NCI-H510A treated with DMSO at 0.1 percent for 48 hours (cell line): Measurements from ENCODE around the gene NEMP1.

Experiments
- DNase-seq: peaks from one replicate; lab custom pipeline; 2025; lab: John Stamatoyannopoulos, UW

NEMP1 gene

DNA sequence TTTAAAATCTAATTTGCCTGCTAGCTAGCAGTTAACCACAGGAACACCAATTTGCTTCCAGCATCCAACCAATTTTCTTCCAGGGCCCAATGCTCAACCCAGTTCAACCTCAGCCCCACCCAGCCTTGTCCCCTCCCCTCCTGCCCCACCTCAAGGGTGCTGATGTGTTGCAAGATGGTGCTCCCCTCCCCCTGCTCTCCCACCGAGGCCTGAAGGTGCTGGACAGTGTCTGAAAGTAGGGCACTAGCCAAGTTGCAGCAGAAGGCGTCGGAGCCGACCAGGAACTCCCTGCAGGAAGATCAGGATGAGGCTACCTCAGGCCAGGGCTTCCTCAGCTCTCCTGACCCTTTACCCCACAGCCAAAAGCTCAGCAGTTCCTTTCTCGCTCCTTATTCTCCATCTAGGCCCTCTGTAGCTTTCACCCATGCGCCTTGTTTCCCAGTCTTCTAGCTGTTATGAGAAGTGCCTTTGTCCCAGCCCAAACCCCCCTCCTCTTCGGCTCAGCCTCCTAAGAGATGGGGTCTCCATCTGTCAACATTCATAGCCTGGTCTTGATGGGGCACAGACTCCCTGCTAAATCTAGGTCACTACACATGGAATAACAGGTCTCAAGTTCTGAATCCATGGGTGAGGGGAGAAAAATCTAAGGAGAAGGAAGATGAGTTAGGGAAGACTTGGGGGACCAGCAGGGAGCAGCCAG, 29.0 kb upstream of the NEMP1 start:
- DNase-seq: no peak

DNA sequence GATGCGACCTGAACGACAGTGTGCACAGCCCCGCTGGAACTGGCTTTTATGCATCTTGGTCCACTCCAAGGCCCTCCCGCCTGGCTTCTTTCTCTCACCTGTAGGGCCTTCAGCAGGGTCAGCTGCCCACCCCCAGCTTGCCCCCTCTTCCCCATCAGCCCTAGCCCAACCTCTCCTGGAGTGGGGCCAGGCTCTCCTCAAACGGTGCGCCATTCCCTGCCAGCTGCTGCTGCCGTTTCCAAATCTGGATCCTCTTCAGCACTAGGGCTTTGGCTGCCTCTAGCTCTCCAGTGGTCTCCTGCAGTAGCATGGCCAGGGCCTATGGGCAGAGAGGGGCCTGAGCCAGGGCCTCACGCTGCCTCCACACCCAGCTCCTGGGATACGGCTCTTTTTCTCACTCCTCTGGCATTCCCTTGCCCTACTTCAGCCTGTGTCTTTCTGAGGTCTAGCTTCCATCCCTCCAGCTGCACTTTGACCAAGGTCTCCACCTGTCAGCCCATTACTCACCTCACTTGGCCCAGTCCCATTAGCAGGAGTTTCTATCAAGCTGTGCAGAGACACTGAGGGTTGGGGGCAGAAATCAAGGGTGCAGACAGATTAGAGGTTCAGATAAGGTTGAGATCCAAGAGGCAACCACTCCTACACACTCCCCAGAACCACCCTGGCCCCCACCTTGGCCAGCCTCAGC, 27.6 kb upstream of the NEMP1 start:
- no peak for DNase-seq

DNA sequence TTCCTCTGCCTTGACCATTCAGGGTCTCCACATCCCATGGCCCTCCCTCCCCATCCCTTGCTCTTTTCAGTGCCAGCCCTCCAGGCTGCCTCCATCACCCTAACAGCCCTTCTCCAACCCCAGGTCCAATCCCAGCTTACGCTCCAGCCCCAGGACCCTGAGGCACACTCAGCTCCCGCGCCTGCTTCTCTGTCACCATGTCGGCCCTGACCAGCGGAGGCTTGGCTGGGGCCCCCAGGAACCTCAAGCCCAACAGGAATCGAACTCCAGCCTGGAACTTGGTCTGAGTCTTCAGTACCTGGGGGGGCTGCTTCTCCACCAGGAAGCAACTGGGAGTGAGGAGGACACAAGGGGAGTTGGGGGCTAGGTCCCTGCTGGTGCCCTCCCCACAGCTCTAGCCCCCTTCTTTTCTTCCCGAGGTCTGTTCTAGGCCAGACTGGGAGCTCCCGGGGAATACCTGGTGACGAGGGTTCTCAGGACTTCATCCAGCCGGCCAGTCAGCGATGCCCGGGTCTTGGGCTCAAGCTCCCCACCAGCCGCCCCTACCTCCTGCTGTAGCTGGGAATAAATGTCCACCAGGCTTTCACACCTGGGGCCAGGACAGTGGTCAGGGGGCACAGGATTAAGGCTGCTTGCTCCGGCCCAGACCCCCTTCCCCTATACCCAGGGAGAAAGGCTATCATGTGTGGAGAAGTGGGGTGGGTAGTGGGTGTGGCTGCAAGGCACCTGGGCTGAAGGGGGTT, 26.6 kb upstream of the NEMP1 start:
- no peak for DNase-seq

DNA sequence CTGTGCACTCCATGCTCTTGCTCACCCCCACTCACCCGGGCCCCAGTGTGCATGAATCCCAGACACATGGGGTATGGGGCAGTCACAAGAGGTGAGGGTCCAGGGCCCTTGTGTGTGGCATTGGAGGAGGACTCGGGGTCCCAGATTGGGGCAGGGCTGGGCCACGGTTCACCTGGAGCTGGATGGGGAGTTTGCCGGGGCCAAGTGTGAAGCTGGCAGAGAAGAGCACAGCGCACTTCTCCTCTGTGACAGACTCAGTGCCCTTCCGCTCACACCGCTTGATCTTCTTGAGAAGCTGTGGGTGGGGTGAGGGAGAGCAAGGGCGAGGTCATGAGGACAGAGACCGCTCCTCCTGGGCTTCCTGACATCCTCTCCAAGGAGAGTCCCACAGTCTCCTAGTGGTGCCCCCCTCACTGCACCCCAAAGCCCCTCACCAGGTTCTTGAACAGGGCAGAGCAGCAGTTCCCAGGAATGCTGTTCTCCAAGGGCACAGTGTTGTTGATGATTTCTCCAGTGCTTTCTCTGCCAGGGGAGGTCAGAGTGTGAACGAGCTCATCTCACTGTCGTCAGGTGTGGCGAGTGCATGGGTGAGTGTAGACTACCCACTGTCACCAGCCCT, 25.8 kb upstream of the NEMP1 start:
- no peak for DNase-seq

DNA sequence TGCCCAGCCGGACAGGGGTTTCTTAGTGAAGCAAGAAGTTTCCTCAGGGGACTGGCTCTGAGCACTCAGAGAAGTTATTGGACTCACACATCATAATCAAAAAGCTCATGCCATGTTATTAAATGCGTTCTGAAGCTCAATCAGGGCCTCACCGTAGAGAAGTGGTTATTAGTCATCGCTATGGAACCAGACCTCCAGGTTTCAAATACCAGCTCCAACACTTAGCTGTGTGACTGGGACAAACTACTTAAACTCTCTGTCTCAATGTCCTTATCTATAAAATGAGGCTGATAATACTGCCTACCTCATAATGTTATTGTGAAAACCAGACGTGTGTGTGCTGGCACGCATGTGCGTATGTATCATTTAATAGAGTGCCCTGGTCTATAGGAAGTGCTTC, 25.3 kb upstream of the NEMP1 start:
- DNase-seq: no peak

DNA sequence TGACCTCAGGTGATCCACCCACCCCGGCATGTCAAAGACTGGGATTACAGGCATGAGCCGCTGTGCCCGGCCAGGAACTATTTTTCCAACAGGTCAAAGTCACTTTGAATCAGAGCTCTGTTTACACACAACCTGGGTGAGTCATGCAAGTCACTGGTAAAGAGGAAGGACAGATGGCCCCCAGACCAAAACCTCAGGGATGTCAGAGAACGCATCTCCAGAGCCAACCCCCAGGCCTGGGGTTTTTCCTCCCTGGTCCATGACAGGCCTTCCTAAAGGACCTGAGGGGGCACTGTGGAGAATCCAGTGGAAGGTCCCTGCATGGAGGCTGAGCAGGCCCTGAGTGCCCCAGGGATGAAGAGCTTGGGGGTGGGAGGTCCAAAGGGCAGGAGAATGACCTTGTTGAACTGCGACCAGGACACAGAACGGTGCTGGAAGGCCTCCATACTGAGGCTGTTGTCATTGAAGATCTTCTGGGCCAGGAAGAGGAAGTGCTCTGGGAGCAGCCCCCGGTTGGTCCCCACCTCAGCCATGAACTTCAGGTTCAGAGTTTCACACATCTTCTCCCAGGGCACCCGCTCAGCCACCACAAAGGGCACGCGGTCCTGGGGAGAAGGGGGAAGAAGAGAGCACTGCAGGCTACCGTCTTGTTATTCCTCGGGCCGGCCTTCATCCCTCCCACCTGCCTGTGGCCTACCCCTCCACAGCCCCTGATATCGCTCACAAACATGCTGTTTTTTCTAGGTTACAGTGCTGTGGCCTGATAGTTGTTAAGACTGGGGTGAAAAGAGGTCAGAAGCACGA, 23.5 kb upstream of the NEMP1 start:
- DNase-seq: no peak

DNA sequence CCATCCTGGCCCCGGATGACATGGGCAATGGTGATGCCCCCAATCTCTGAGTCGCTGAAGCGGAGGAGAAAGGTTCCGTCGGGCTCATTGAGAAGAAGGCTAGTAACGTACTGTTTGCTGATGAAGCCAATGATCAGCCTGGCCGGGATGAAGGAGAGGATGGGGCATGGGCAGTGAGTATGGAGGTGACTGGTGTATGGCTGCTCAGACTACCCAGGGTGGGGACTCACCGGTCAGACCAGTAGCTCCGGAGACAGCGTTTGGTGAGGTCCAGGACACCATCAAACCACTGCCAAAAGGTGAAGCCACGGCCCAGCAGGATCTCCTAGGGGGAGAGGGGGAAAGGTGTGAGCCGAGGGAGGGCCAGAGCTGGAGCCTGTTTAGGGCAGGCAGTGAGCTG, 21.2 kb upstream of the NEMP1 start:
- DNase-seq: no peak

DNA sequence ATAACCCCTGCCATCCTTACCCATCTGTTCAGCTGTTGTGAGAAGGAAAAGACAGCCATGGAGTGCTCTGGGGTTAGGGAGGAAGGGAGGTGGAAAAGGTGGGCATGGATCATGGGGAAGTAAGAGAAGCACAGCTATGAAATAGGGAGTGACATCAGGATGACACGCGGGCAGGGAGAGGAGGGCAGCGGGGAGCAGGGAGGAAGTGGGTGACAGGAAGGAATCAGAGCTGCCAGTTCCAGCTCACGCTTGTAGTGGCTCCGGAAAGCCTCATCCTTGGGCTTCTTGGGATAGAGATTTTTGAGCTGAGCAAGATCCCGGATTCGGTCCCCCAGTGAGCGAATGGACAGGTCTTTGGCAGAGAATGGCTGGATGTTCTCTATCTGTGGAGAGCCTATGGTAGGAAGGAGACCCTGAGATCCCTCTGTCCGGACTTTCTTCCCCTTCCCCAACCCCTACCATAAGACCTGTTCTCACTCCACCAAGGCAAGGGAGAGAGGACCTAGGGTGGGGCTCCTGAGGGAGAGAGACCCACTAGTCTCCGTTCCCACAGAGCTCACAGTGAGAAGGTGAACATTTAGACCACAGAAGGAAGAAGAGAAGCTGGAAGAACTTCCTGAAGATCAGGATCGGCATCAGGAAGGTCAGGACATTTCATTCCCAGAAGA, 20.6 kb upstream of the NEMP1 start:
- no peak for DNase-seq

DNA sequence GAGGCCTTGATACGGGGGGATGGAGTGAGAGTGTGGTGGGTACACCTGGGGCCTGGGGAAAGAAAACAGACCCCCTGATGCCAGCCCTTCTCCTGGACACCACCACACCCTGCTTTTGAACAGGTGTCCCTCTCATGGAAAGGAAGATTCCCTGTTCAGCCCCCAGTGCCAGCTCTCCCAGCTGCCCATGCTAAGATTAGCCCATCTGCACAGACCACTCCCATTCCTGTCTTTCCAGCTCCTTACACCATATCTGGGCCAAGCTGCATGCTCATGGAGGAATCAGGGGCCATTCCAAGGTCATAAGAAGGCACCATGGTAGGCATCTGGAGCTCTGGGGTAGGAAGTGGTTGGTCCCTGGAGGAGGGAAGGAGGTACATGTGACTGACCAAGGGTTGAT, 20.0 kb upstream of the NEMP1 start:
- no peak for DNase-seq

DNA sequence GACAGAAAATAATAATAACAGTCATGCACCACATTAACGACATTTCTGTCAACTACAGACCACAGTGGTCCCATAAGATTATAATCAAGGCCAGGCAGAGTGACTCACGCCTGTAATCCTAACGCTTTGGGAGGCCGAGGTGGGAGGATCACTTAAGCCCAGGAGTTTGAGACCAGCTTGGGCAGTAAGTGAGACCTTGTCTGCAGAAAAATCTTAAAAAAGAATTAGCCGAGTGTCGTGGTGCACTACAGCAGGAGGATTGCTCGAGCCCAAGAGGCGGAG, 18.9 kb upstream of the NEMP1 start:
- no peak for DNase-seq

DNA sequence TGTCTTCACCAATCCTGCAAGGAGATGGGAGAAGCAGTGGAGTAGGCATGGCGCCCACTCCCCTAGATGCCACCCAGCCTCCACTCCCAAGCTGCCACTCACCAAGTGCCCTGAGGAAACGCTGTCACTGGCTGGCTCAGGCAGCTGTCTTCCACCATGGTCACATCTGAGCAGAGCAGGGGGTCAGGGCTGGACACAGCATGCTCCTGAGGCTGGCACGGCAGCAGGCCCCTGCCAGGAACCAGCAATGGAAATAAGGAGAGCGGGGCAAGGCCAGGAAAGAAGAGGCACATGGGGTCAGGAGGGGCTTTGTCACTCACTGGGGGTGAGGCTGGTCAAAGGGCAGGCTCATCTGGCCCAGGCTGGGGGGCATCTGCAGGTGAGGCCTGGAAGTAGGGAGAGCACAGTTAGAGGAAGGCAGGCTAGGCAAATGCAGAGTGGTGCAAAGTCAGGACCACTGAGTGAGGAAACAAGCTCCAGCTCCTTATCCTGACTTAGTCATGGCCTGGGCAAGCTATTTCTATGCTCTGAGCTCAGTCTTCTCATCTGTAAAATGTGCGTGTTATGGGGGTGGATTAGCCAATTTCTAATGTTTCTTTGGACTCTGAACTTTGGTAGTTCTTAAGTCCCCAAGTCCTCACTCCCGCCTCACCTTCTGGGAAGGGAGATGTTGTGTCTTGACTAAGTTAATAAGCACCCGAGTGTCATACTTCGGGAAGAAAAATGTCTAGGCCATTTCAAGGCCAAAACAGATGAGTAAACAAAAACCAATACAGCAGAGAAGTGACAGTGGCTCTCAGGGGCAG, 18.4 kb upstream of the NEMP1 start:
- no peak for DNase-seq

DNA sequence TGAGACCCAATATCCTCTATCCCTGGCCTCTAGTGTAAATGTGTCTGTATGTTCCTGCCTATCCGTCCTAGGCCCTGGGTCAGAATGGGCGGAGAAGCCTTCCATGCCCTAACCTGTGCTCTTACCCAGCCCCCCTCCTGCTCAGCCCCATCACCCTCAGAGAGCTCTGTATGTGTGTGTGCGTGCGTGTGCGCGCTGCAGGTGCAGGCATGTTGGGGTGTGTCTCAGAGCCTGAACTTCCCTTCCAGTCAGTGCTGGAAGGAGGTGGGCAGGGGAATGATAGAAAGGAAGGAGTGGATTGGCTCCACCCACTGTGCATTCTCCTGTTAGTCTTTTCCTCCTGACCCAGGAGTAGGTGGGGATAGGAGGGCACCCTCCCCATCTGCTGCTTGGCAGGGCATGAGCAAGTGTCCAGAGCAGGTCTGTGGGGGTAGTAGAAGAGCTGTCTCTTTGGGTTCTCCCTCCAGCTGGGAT, 17.5 kb upstream of the NEMP1 start:
- peak; percentile 90 for DNase-seq

DNA sequence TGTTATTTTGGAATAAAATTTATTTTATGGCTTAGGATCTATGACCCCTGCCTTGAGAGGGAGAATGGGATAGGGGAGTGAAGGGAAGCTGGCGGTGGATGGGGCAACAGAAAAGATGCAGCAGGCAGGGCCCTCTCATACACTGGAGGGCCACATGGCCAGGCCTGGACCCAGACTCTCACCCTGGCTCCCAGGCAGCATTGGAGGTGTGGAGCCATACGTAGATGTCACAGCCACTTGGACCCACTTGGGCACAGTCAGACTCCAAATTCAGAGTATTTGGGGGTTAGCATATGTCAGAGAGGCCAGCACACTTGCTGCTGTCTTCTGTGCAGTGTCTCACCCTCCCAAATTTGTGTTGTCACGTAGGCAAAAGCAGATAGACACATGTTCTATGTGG, 16.8 kb upstream of the NEMP1 start:
- DNase-seq: no peak

DNA sequence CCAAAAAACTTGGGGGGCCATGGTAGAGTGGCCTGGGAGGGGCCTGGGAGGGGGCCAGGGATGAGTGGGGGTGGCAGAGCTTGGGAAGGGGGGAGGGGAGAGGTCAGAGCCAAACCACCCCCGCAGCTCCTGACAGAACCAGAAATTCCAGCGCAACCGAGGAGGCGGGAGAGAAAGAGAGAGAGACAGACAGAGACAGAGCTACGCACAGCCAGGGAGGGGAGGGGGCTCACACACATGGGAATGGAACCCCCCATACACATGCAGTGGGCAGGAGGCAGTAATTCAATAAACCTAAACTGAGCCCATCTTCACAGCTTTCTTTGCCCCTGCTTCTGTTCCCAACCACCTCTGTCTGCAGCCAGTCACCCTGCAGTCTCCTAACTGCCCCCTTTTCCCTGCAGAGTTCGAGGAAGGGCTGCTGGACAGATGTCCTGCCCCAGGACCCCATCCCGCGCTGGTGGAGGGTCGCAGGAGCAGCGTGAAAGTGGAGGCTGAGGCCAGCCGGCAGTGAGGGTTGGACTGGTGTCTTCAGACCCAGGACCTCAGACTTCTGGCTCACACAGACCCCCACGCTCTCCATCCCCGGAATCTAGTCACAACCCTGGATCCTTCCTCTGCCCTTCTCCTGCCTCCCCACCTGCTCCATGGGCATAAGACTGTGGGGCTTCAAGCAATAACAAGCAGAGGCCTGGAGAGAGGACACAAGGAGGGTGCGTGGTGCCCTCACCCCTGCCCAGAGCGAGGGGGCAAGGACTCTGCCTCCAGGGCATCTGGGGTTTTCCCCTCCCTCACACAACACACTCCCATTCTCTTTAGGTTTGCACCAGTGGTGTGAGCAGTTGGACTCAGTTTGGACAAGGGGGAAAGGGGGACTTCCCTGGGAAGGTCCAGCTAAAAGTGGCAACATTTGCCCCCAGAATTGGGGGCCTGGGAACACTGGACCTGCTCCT, 15.9 kb upstream of the NEMP1 start:
- no peak for DNase-seq

DNA sequence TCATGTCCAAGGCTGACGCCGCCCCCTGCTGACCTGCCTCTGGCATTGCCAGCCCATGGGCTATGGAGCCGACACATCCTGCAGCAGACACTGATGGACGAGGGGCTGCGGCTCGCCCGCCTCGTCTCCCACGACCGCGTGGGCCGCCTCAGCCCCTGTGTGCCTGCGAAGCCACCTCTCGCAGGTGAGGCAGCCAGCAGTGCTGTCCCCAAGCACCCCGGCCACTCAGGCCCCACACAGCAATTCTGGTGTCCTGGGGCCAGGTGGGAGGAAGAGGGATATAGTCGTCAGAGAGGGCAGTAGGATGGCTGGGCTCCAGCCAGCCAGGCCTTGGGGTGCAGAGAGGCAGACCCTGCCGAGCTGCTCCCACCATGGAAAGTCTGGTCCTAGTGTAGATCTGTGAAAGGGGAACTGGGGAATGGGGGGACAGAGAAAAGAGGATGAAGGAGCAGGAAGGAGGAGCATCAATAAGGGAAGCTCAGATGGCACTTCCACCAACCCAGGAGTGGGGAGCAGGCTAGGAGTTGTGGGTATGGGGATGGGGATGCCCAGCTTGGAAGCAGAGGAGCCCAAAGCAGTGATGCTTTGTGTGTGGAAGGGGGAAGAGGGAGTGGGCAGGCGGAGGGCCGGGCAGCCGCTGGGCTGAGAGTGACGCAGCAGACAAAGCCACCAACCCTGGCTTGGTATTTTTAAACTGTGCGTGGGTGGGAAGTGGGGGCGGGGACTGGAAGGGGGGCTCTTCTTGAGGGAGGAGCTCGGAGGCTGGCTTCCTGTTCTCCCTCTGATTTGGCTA, 15.0 kb upstream of the NEMP1 start:
- no peak for DNase-seq

DNA sequence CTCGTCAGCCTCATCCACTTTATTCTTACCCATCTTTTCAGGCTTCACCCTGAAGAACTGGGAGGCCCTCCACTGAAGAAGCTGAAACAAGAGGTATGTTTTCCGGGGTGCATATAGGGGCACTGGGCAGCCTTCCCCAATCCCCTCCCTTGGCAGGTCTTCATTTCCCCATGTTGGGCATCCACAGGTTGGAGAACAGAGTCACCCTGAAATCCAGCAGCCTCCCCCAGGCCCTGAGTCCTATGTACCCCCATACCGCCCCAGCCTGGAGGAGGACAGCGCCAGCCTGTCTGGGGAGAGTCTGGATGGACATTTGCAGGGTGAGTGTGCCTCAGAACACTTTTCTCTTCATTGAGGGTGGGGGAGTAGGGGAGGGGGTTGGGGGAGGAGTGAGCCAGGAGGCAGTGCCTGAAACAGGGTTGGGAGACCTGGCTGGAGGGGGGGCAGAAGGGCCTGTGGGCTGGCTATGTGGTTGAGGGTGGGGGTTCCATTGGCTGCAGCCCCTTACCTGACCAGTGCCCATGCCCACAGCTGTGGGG, 14.4 kb upstream of the NEMP1 start:
- no peak for DNase-seq

DNA sequence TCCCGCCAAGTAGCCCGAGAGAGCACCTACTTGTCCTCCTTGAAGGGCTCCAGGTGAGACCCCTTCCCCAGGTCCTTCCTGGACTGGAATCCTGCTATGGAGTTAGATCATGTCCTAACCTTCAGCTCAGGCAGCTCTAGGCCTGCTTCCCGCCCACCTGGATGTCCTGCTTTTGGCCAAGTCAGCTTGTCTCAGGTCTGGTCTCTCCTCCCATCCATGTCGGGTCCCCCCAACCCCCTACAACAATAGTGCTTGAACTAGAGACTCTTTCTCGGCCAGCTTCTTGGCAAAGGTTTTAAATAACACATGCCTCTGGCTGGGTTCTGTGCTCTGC, 13.9 kb upstream of the NEMP1 start:
- no peak for DNase-seq
